HepG2 (cell line): ENCODE measurements around the gene ADGRV1. TPM values are rescaled to one million over a fixed set of nuclear protein-coding genes. Genes with fewer than 3 reads are reported as not detected.

ENCODE experiments used
- ATAC-seq: fragments of 200-7000 bp; cut with Tn5 transposase; 3 replicates; pipeline ENCODE4 v1.9.1; 2020; ENCODE audit warnings: mild to moderate bottlenecking, moderate library complexity
- BruUV-seq: library from RNA; stranded (reverse); fragments of 400-500 nt; replicated peaks from 2 replicates; lab custom pipeline; 2021; lab: Mats Ljungman, UMichigan
- CTCF ChIA-PET: fragments of 300-600 bp; formaldehyde crosslinking; extraction: SDS; loops from one replicate; lab custom pipeline; 2021; ENCODE audit warnings: low total read pairs, inconsistent platforms, low intra/inter-chr PET ratio; lab: Yijun Ruan, JAX
- POLR2A ChIA-PET: fragments of 350-600 bp; sonication (Branson Sonifier 250); formaldehyde crosslinking; loops from one replicate; lab custom pipeline; 2020; ENCODE audit warnings: antibody characterized with exemption, inconsistent platforms; lab: Yijun Ruan, JAX
- DNase-seq: peaks from one replicate; pipeline ENCODE4 v3.0.0-alpha.2; 2015; ENCODE audit warnings: low spot score
- FAIRE-seq: peaks from 3 replicates; lab custom pipeline; 2011; peaks lifted over from hg19 to GRCh38; lab: Jason Lieb, UNC
- H2AFZ ChIP-seq: one replicate; pipeline ENCODE4 v1.6.1; 2011; ENCODE audit warnings: low read length, inconsistent platforms
- H3K27ac ChIP-seq: fragments of 300-600 bp; 3 replicates; pipeline ENCODE4 v1.8.0; 2011; ENCODE audit warnings: mixed run types, mild to moderate bottlenecking, mixed read lengths, low read length, inconsistent platforms; ENCODE audit not compliant: insufficient read depth; ENCODE audit errors: extremely low read length
- H3K27me3 ChIP-seq, 2 experiments: fragments of 200-600 bp in 1 of 2; 2 replicates in 1 of 2; 3 replicates in 1 of 2; pipeline versions ENCODE4 v1.6.0 to v1.8.0; 2011; ENCODE audit warnings: low read length in 2 of 2, mild to moderate bottlenecking in 2 of 2, moderate library complexity in 2 of 2, inconsistent platforms in 1 of 2; ENCODE audit not compliant: insufficient read depth in 2 of 2, control insufficient read depth in 1 of 2
- H3K36me3 ChIP-seq, 2 experiments: fragments of 200-600 bp in 1 of 2; replicated peaks in 1 of 2; 2 replicates in 1 of 2; 3 replicates in 1 of 2; pipeline versions ENCODE4 v1.5.1 to v1.8.0; 2011; ENCODE audit warnings: low read length in 2 of 2, inconsistent platforms in 1 of 2; ENCODE audit not compliant: insufficient read depth in 2 of 2, control insufficient read depth in 1 of 2
- H3K4me1 ChIP-seq: 2 replicates; pipeline ENCODE4 v1.5.1; 2012; ENCODE audit warnings: low read length, inconsistent platforms; ENCODE audit not compliant: insufficient read depth
- H3K4me2 ChIP-seq: 2 replicates; pipeline ENCODE4 v1.6.0; 2011; ENCODE audit warnings: low read depth, low read length, inconsistent platforms
- H3K4me3 ChIP-seq, 3 experiments: fragments of 200-600 bp in 1 of 3; sonication (generic), shearing (Covaris generic) in 1 of 3; replicated peaks in 1 of 3; 2 replicates each; pipeline ENCODE4 v1.5.1; 2011 to 2016; ENCODE audit warnings: low read length in 3 of 3, inconsistent platforms in 2 of 3, low read depth in 2 of 3, mild to moderate bottlenecking in 2 of 3, control low read depth in 1 of 3, mixed read lengths in 1 of 3; ENCODE audit not compliant: insufficient read depth in 1 of 3
- H3K79me2 ChIP-seq: one replicate; pipeline ENCODE4 v1.6.1; 2011; ENCODE audit warnings: low read length, inconsistent platforms; ENCODE audit not compliant: insufficient read depth
- H3K9ac ChIP-seq: 2 replicates; pipeline ENCODE4 v1.6.0; 2011; ENCODE audit warnings: mild to moderate bottlenecking, low read depth, low read length, inconsistent platforms; ENCODE audit not compliant: insufficient read depth
- H3K9me3 ChIP-seq: 2 replicates; pipeline ENCODE4 v1.5.1; 2012; ENCODE audit warnings: mild to moderate bottlenecking, low read length
- H4K20me1 ChIP-seq: 2 replicates; pipeline ENCODE4 v1.6.0; 2011; ENCODE audit warnings: inconsistent platforms, mild to moderate bottlenecking, low read length, moderate library complexity; ENCODE audit not compliant: insufficient read depth
- CREM ChIP-seq, 2 experiments: sonication (generic) in 1 of 2; formaldehyde crosslinking in 1 of 2; IDR thresholded peaks; 2 replicates each; pipeline versions ENCODE4 v1.4.0 to v1.6.1; 2016 to 2020; ENCODE audit warnings: antibody characterized with exemption in 1 of 2, mild to moderate bottlenecking in 1 of 2, missing genetic modification reagents in 1 of 2
- ELF3 ChIP-seq: IDR thresholded peaks from 2 replicates; pipeline ENCODE4 v1.6.1; 2016; ENCODE audit warnings: missing genetic modification reagents, missing compliant biosample characterization
- FOSL2 ChIP-seq: sonication (generic); formaldehyde crosslinking; IDR thresholded peaks from 2 replicates; pipeline ENCODE4 v1.4.0; 2020; ENCODE audit warnings: missing genetic modification reagents
- IKZF5 ChIP-seq: IDR thresholded peaks from 2 replicates; pipeline ENCODE4 v1.6.1; 2018; ENCODE audit warnings: missing genetic modification reagents, mild to moderate bottlenecking, missing compliant biosample characterization
- KAT8 ChIP-seq: IDR thresholded peaks from 2 replicates; pipeline ENCODE4 v1.6.1; 2016; ENCODE audit warnings: missing genetic modification reagents, missing compliant biosample characterization
- MAFF ChIP-seq: IDR thresholded peaks from 2 replicates; pipeline ENCODE4 v1.6.1; 2011; ENCODE audit warnings: low read depth, low read length, improper control_type of control experiment
- MAFG ChIP-seq: sonication (generic); formaldehyde crosslinking; IDR thresholded peaks from 2 replicates; pipeline ENCODE4 v1.5.1; 2020; ENCODE audit warnings: mild to moderate bottlenecking, missing genetic modification reagents
- MAFK ChIP-seq, 2 experiments: IDR thresholded peaks in 1 of 2; conservative IDR thresholded peaks in 1 of 2; 2 replicates each; pipeline ENCODE4 v1.6.1; 2011; ENCODE audit warnings: improper control_type of control experiment in 2 of 2, low read length in 2 of 2
- NR2F1 ChIP-seq, 2 experiments: fragments of 450-650 bp in 1 of 2; formaldehyde crosslinking in 1 of 2; IDR thresholded peaks; 2 replicates each; pipeline versions ENCODE4 v1.5.0 to v1.6.1; 2016 to 2020; ENCODE audit warnings: mild to moderate bottlenecking in 1 of 2, missing compliant biosample characterization in 1 of 2, missing genetic modification reagents in 1 of 2, moderate library complexity in 1 of 2
- NR2F6 ChIP-seq, 2 experiments: IDR thresholded peaks; 2 replicates each; pipeline ENCODE4 v1.6.1; 2016; ENCODE audit warnings: antibody characterized with exemption in 1 of 2, mild to moderate bottlenecking in 1 of 2
- RARA ChIP-seq: IDR thresholded peaks from 2 replicates; pipeline ENCODE4 v1.6.1; 2016; ENCODE audit warnings: missing genetic modification reagents, missing compliant biosample characterization
- SKI ChIP-seq: fragments of 450-650 bp; IDR thresholded peaks from one replicate; pipeline ENCODE4 v1.6.1; 2018; ENCODE audit warnings: mild to moderate bottlenecking; ENCODE audit not compliant: partially characterized antibody
- SOX13 ChIP-seq, 3 experiments: fragments of 450-650 bp in 1 of 3; sonication (generic) in 1 of 3; formaldehyde crosslinking in 1 of 3; IDR thresholded peaks in 2 of 3; conservative IDR thresholded peaks in 1 of 3; 2 replicates each; pipeline versions ENCODE4 v1.5.0 to v1.6.1; 2016 to 2020; ENCODE audit warnings: antibody characterized with exemption in 1 of 3, mild to moderate bottlenecking in 1 of 3, missing compliant biosample characterization in 1 of 3, missing genetic modification reagents in 1 of 3, moderate library complexity in 1 of 3
- SOX5 ChIP-seq: IDR thresholded peaks from 2 replicates; pipeline ENCODE4 v1.6.1; 2016; ENCODE audit warnings: borderline replicate concordance
- SOX6 ChIP-seq, 2 experiments: fragments of 450-650 bp in 1 of 2; sonication (generic) in 1 of 2; formaldehyde crosslinking in 1 of 2; IDR thresholded peaks; 2 replicates each; pipeline versions ENCODE4 v1.4.0 to v1.6.1; 2017 to 2020; ENCODE audit warnings: antibody characterized with exemption in 1 of 2, mild to moderate bottlenecking in 1 of 2, missing genetic modification reagents in 1 of 2
- ZNF761 ChIP-seq: sonication (generic); formaldehyde crosslinking; conservative IDR thresholded peaks from 2 replicates; pipeline ENCODE4 v1.4.0; 2020; ENCODE audit warnings: mild to moderate bottlenecking, missing genetic modification reagents
- WGBS: methylation state at CpG from one replicate; pipeline ENCODE4 v1.1.6; 2017; ENCODE audit warnings: low lambda C conversion rate; 5-methylcytosine and 5-hydroxymethylcytosine counted together
- in situ Hi-C: cut with HindIII; loops from 2 replicates; pipeline ENCODE4 v1.10.0; 2017; ENCODE audit warnings: low pct_unique_long_range_greater_than_20kb; ENCODE audit not compliant: extremely low pct_ligation_motif_present
- intact Hi-C: fragments of 100-400 bp; cut with micrococcal nuclease; formaldehyde crosslinking; loops from one replicate; pipeline ENCODE4 v1.10.0; 2022; ENCODE audit not compliant: unreplicated experiment
- polyA plus RNA-seq, 8 experiments: library from polyadenylated mRNA; depleted of rRNA in 3 of 8; stranded (reverse) in 7 of 8; unstranded in 1 of 8; fragments of >200 nt; fragmentation: Illumina TruSeq in 4 of 8; extraction: Trizol in 4 of 8; gene quantifications; 2 replicates each; pipeline versions ENCODE4 v1.2.1 to v1.2.3, GENCODE V29; 2011 to 2016; ENCODE audit warnings: low read depth in 4 of 8, missing spikeins in 1 of 8, mixed read lengths in 1 of 8; ENCODE audit not compliant: insufficient read depth in 1 of 8
- total RNA-seq, 5 experiments: library from RNA; depleted of rRNA; stranded (reverse); fragments of >200 nt; fragmentation: Illumina TruSeq; extraction: Trizol; gene quantifications; 2 replicates each; pipeline ENCODE4 v1.2.3, GENCODE V29; 2016; ENCODE audit warnings: low read depth in 1 of 5

ADGRV1 gene
- total and polyA plus RNA-seq, 2 of the 13 experiments (the other 11 are each of a cell fraction or from before 2014, with no cell fraction given), result 1.7 to 3.9 TPM

GRCh38 chr5:91162534-91163381 lies 604.2 kb downstream of the ADGRV1 start:
- Histone ChIP-seq H3K79me2 (no peaks in the 10 kb centered on the region), H3K9ac (no peak overlapping the region), H3K4me3 (no peak overlapping the region), H3K27me3 (peaks cover 0 to 4% of the 10 kb centered on the region in 2 experiments; a peak in 1 of 5 replicates), H3K9me3 (no peaks in the 10 kb centered on the region), H3K27ac (no peak overlapping the region), H3K36me3 (no peaks in the 10 kb centered on the region), H3K4me1 (peaks cover 14% of the 10 kb centered on the region), H4K20me1 (no peaks in the 10 kb centered on the region), H2AFZ (no peak overlapping the region), H3K4me2 (peak overlapping the region; percentile 51; the same call in 1 of the 2 replicates)
- 21% methylated on average over 6 of the region's 6 CpGs for WGBS
- FAIRE-seq, result peak; percentile 15
- CTCF ChIA-PET, result no interaction called here
- TF ChIP-seq SOX5 (CRISPR knock-in tag), result peak; percentile 65
- peak; percentile 16 to 55; a peak in 3 of 4 replicates for TF ChIP-seq NR2F1 (CRISPR knock-in tag; IDR thresholded peaks at IDR 0.05)
- TF ChIP-seq MAFF, result peak; percentile 74
- no peak for TF ChIP-seq CREM (IDR thresholded peaks at IDR 0.05)
- TF ChIP-seq CREM (CRISPR knock-in tag; IDR thresholded peaks at IDR 0.05), result no peak
- no peak for TF ChIP-seq IKZF5 (CRISPR knock-in tag)
- TF ChIP-seq SOX6 (IDR thresholded peaks at IDR 0.05), result no peak
- TF ChIP-seq SOX6 (CRISPR knock-in tag; IDR thresholded peaks at IDR 0.05), result peak; percentile 39; the same call in 1 of the 2 replicates
- no peak for TF ChIP-seq SOX13 (IDR thresholded peaks at IDR 0.05)
- peak in 1 of 2 experiments; percentile 57; a peak in 1 of 4 replicates for TF ChIP-seq SOX13 (CRISPR knock-in tag; conservative IDR thresholded peaks at IDR 0.05 in 1 of 2, IDR thresholded peaks at IDR 0.05 in 1 of 2)
- 0 out of 2 replicates have a peak, but pooled peaks have one; percentile 24 for TF ChIP-seq KAT8
- peak; percentile 38; the same call in 1 of the 2 replicates for TF ChIP-seq RARA (CRISPR knock-in tag)
- no peak for TF ChIP-seq MAFG (CRISPR knock-in tag)
- no peak for TF ChIP-seq SKI
- peak; percentile 59 to 61 for TF ChIP-seq MAFK (conservative IDR thresholded peaks at IDR 0.05 in 1 of 2, IDR thresholded peaks at IDR 0.05 in 1 of 2; ENCODE audit: low read length in 2 of 2)
- TF ChIP-seq ELF3 (CRISPR knock-in tag), result 0 out of 2 replicates have a peak, but pooled peaks have one; percentile 14
- TF ChIP-seq NR2F6 (IDR thresholded peaks at IDR 0.05), result peak; percentile 31; the same call in 1 of the 2 replicates
- TF ChIP-seq NR2F6 (CRISPR knock-in tag; IDR thresholded peaks at IDR 0.05), result no peak
- peak; percentile 90 for TF ChIP-seq FOSL2 (CRISPR knock-in tag)
- no peak for TF ChIP-seq ZNF761 (CRISPR knock-in tag)
- peak; percentile 95 for ATAC-seq
- no TSS peak for BruUV-seq
- peak; percentile 48 for DNase-seq
- intact Hi-C loops, result no loop called here
- in situ Hi-C loops, result no loop called here
- POLR2A ChIA-PET, result no interaction called here
